AG04450 (cell line): ENCODE results near the gene RBP3. TPM values are rescaled to one million over a fixed set of nuclear protein-coding genes. Genes with fewer than 3 reads are reported as not detected.

ENCODE experiments used
- CTCF ChIA-PET: fragments of 300-600, 350-600 bp; formaldehyde crosslinking; extraction: SDS; loops from one replicate; lab custom pipeline; 2022; ENCODE audit warnings: antibody characterized with exemption, inconsistent platforms; lab: Charles Lee
- POLR2A ChIA-PET: fragments of 350-600 bp; formaldehyde crosslinking; extraction: SDS; loops from one replicate; lab custom pipeline; 2021; ENCODE audit warnings: antibody characterized with exemption, inconsistent platforms; lab: Yijun Ruan, JAX
- DNase-seq: peaks from one replicate; pipeline ENCODE4 v3.0.0-alpha.2; 2011; ENCODE audit warnings: low read depth, low spot score
- H3K27ac ChIP-seq: one replicate; pipeline ENCODE4 v1.5.1; 2012; ENCODE audit warnings: low read depth, low read length, control low read depth
- H3K27me3 ChIP-seq: one replicate; pipeline ENCODE4 v1.6.0; 2012; ENCODE audit warnings: low read length; ENCODE audit not compliant: control insufficient read depth, insufficient read depth
- H3K4me3 ChIP-seq: 2 replicates; pipeline ENCODE4 v1.5.1; 2011; ENCODE audit warnings: mild to moderate bottlenecking, low read depth, low read length, control low read depth
- H3K9me3 ChIP-seq: 2 replicates; pipeline ENCODE4 v1.5.1; 2012; ENCODE audit warnings: low read length; ENCODE audit not compliant: control insufficient read depth, insufficient read depth
- CTCF ChIP-seq: IDR thresholded peaks from 2 replicates; pipeline ENCODE4 v1.5.1; 2011; ENCODE audit warnings: low read depth, low read length, control low read depth, inconsistent platforms
- polyA plus RNA-seq: library from polyadenylated mRNA; depleted of rRNA; stranded (reverse); fragments of >200 nt; gene quantifications from 2 replicates; pipeline ENCODE4 v1.2.3, GENCODE V29; 2011

The RBP3 gene
- polyA plus RNA-seq, 1 experiment, result not detected

- no peaks in the 10 kb centered on the region for H3K9me3 ChIP-seq
- CTCF ChIA-PET, result interaction anchor here (0.6 to 7.6 kb wide), 28 partner anchors 9 to 318 kb away, joined by 3 to 167 read pairs (median 4); partner anchors contain the start of gene GDF10
- POLR2A ChIA-PET, result interaction anchor here (0.6 kb wide), 1 partner anchor 264 kb away, joined by 3 read pairs; no protein-coding TSS in a partner anchor
- no peak overlapping the region for H3K27ac ChIP-seq
- peaks cover 13% of the 10 kb centered on the region for H3K27me3 ChIP-seq
- peak; percentile 43 for DNase-seq
- H3K4me3 ChIP-seq, result no peak overlapping the region
- TF ChIP-seq CTCF, result peak; percentile 96
Measured at GRCh38 chr10:47311932-47312662, 36.1 kb upstream of the RBP3 start.

- DNase-seq, result no peak
- no peaks in the 10 kb centered on the region for H3K9me3 ChIP-seq
- peaks cover 10% of the 10 kb centered on the region for H3K27me3 ChIP-seq
- ChIA-PET POLR2A (no interaction called here), CTCF (interaction anchor here (1.1 to 7.6 kb wide), 13 partner anchors 9 to 319 kb away, joined by 3 to 167 read pairs (median 9); no protein-coding TSS in a partner anchor)
- no peak overlapping the region for H3K27ac ChIP-seq
- no peak overlapping the region for H3K4me3 ChIP-seq
- TF ChIP-seq CTCF, result no peak
Measured at GRCh38 chr10:47312663-47312995, 35.5 kb upstream of the RBP3 start.

- no peak for DNase-seq
- ChIA-PET CTCF (interaction anchor here (1.6 to 7.6 kb wide), 4 partner anchors 268 to 321 kb away, joined by 6 to 167 read pairs (median 70); no protein-coding TSS in a partner anchor), POLR2A (no interaction called here)
- Histone ChIP-seq H3K27ac (no peak overlapping the region), H3K4me3 (no peak overlapping the region), H3K27me3 (peaks cover 7% of the 10 kb centered on the region), H3K9me3 (no peaks in the 10 kb centered on the region)
- no peak for TF ChIP-seq CTCF
Measured at GRCh38 chr10:47314416-47314970, 33.7 kb upstream of the RBP3 start.

GRCh38 chr10:47315421-47315820 is 32.7 kb upstream of the RBP3 start:
- no peak for TF ChIP-seq CTCF
- H3K27me3 ChIP-seq, result peaks cover 12% of the 10 kb centered on the region
- H3K27ac ChIP-seq, result no peak overlapping the region
- H3K4me3 ChIP-seq, result no peak overlapping the region
- ChIA-PET POLR2A (no interaction called here), CTCF (interaction anchor here (7.6 kb wide), 1 partner anchor 269 kb away, joined by 167 read pairs; no protein-coding TSS in a partner anchor)
- no peaks in the 10 kb centered on the region for H3K9me3 ChIP-seq
- no peak for DNase-seq

- Histone ChIP-seq H3K4me3 (no peak overlapping the region), H3K27ac (no peak overlapping the region), H3K9me3 (no peaks in the 10 kb centered on the region), H3K27me3 (peaks cover 18% of the 10 kb centered on the region)
- CTCF ChIA-PET, result interaction anchor here (0.8 kb wide), 1 partner anchor 269 kb away, joined by 3 read pairs; no protein-coding TSS in a partner anchor
- no peak for DNase-seq
- POLR2A ChIA-PET, result no interaction called here
- no peak for TF ChIP-seq CTCF
Measured at GRCh38 chr10:47316131-47316530, 32.0 kb upstream of the RBP3 start.
